Fibroblast of lung (primary cell): ENCODE measurements around the gene HBS1L. TPM values are rescaled to one million over a fixed set of nuclear protein-coding genes. Genes with fewer than 3 reads are reported as not detected.

ENCODE experiments used
- DNase-seq, 2 donors: peaks; one replicate each; pipeline versions ENCODE4 v3.0.0 to v3.0.0-alpha.2; 2010; ENCODE audit warnings: low read depth in 2 of 2
- H2AFZ ChIP-seq: 2 replicates; pipeline ENCODE4 v1.5.1; 2012; ENCODE audit warnings: low read length, control low read depth, inconsistent platforms
- H3K27ac ChIP-seq: 2 replicates; pipeline ENCODE4 v1.5.1; 2011; ENCODE audit warnings: low read length, control low read depth; ENCODE audit not compliant: insufficient read depth
- H3K27me3 ChIP-seq: 2 replicates; pipeline ENCODE4 v1.5.1; 2011; ENCODE audit warnings: mild to moderate bottlenecking, low read length; ENCODE audit not compliant: control insufficient read depth, insufficient read depth
- H3K36me3 ChIP-seq: 2 replicates; pipeline ENCODE4 v1.5.1; 2011; ENCODE audit warnings: low read length; ENCODE audit not compliant: control insufficient read depth, insufficient read depth
- H3K4me1 ChIP-seq: 2 replicates; pipeline ENCODE4 v1.5.1; 2011; ENCODE audit warnings: low read length; ENCODE audit not compliant: control insufficient read depth, insufficient read depth; ENCODE audit errors: extremely low read depth
- H3K4me2 ChIP-seq: 2 replicates; pipeline ENCODE4 v1.5.1; 2011; ENCODE audit warnings: low read length, control low read depth; ENCODE audit not compliant: insufficient read depth; ENCODE audit errors: extremely low read depth
- H3K4me3 ChIP-seq, 4 experiments: fragments of 200-600 bp in 1 of 4; sonication (generic) in 1 of 4; replicated peaks in 1 of 4; 2 replicates each; pipeline ENCODE4 v1.5.1; 2011 to 2016; ENCODE audit warnings: low read length in 4 of 4, low read depth in 3 of 4, mild to moderate bottlenecking in 3 of 4, control low read depth in 2 of 4, inconsistent platforms in 1 of 4, mixed read lengths in 1 of 4; ENCODE audit not compliant: insufficient read depth in 1 of 4; ENCODE audit errors: control extremely low read depth in 1 of 4
- H3K79me2 ChIP-seq: 2 replicates; pipeline ENCODE4 v1.5.1; 2012; ENCODE audit warnings: mild to moderate bottlenecking, low read length, inconsistent platforms; ENCODE audit not compliant: control insufficient read depth, insufficient read depth
- H3K9ac ChIP-seq: 2 replicates; pipeline ENCODE4 v1.5.1; 2011; ENCODE audit warnings: mild to moderate bottlenecking, low read length, control low read depth; ENCODE audit not compliant: insufficient read depth
- H3K9me3 ChIP-seq: 2 replicates; pipeline ENCODE4 v1.5.1; 2012; ENCODE audit warnings: low read depth, low read length; ENCODE audit not compliant: control insufficient read depth, insufficient read depth
- H4K20me1 ChIP-seq: 2 replicates; pipeline ENCODE4 v1.5.1; 2011; ENCODE audit warnings: low read length; ENCODE audit not compliant: control insufficient read depth, insufficient read depth; ENCODE audit errors: extremely low read depth
- EZH2 ChIP-seq: IDR thresholded peaks from 2 replicates; pipeline ENCODE4 v1.5.1; 2012; ENCODE audit warnings: low read length, control low read depth, mild to moderate bottlenecking; ENCODE audit errors: missing control alignments
- polyA plus RNA-seq, 2 donors: library from polyadenylated mRNA; depleted of rRNA in 1 of 2; stranded (reverse) in 1 of 2; unstranded in 1 of 2; fragments of >200 nt; gene quantifications; 2 replicates each; pipeline ENCODE4 v1.2.1, GENCODE V29; 2011 to 2012; ENCODE audit warnings: missing spikeins in 1 of 2
- total RNA-seq: library from RNA; depleted of rRNA; stranded (reverse); fragments of >200 nt; gene quantifications from 2 replicates; pipeline ENCODE4 v1.2.1, GENCODE V29; 2014
- TF ChIP-seq, protein P1 (sequence below), 2 donors: IDR thresholded peaks in 1 of 2; conservative IDR thresholded peaks in 1 of 2; 1 replicate in 1 of 2; 2 replicates in 1 of 2; pipeline ENCODE4 v1.5.1; 2011 to 2012; ENCODE audit warnings: low read length in 2 of 2, control low read depth in 1 of 2, inconsistent platforms in 1 of 2, low read depth in 1 of 2, mild to moderate bottlenecking in 1 of 2

Gene HBS1L
- total and polyA plus RNA-seq, 2 donors (not counting 1 experiment from before 2014, with no cell fraction given) = 106 to 118 TPM

DNA sequence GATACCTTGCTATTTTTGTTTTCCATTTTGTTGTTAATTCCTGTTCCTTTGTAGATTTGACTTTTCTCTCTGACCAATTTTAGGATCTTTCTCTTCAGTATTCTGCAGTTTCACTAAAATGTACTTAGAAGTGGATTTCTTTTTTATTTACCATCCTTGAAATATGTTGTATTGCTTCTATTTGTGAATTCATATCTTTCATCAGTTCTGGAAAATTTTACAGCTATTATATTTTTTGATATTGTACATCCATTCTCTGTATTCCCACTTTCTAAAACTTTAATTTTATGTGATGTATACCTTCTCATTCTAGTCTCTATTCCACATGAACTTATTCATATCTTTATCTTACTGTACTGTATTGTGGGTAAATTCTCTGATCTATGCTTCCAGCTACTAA lies 95.0 kb downstream of the HBS1L start:
- H3K9ac ChIP-seq = no peak overlapping the region
- H3K27ac ChIP-seq = no peak overlapping the region
- H3K4me1 ChIP-seq = no peaks in the 10 kb centered on the region
- H3K9me3 ChIP-seq = no peaks in the 10 kb centered on the region
- H3K4me3 ChIP-seq = no peak overlapping the region
- no peak for TF ChIP-seq EZH2
- TF ChIP-seq, protein P1, sequence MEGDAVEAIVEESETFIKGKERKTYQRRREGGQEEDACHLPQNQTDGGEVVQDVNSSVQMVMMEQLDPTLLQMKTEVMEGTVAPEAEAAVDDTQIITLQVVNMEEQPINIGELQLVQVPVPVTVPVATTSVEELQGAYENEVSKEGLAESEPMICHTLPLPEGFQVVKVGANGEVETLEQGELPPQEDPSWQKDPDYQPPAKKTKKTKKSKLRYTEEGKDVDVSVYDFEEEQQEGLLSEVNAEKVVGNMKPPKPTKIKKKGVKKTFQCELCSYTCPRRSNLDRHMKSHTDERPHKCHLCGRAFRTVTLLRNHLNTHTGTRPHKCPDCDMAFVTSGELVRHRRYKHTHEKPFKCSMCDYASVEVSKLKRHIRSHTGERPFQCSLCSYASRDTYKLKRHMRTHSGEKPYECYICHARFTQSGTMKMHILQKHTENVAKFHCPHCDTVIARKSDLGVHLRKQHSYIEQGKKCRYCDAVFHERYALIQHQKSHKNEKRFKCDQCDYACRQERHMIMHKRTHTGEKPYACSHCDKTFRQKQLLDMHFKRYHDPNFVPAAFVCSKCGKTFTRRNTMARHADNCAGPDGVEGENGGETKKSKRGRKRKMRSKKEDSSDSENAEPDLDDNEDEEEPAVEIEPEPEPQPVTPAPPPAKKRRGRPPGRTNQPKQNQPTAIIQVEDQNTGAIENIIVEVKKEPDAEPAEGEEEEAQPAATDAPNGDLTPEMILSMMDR (conservative IDR thresholded peaks at IDR 0.05 in 1 of 2, IDR thresholded peaks at IDR 0.05 in 1 of 2; ENCODE audit: low read depth in 1 of 2, low read length in 2 of 2) = no peak
- no peak overlapping the region for H3K4me2 ChIP-seq
- no peak for DNase-seq
- H3K79me2 ChIP-seq = no peaks in the 10 kb centered on the region
- H4K20me1 ChIP-seq = no peaks in the 10 kb centered on the region
- H3K36me3 ChIP-seq = no peaks in the 10 kb centered on the region
- H2AFZ ChIP-seq = no peak overlapping the region
- H3K27me3 ChIP-seq = no peaks in the 10 kb centered on the region

DNA sequence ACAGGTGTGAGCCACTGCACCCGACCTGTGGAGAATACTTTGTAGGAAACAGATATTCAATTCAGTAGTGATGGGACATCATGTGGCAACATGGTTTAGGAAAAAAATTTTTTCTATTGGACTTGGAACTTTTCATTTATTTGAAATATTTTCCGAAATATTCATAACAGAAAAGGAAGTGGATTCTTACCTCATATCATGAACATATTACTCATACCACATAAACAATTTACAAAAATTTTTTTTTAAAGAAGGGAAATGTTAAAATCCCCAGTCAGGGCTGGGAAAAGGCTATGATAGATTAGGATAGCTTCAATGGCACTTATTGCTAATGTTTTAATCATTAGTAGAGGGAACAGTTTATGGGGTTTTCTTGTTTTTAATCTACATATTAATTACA lies 97.9 kb downstream of the HBS1L start:
- H3K27ac ChIP-seq = no peak overlapping the region
- no peaks in the 10 kb centered on the region for H3K36me3 ChIP-seq
- H3K4me2 ChIP-seq = no peak overlapping the region
- TF ChIP-seq, protein P1 (conservative IDR thresholded peaks at IDR 0.05 in 1 of 2, IDR thresholded peaks at IDR 0.05 in 1 of 2; ENCODE audit: low read depth in 1 of 2, low read length in 2 of 2) = no peak
- TF ChIP-seq EZH2 = no peak
- DNase-seq = peak in 1 of 2 donors; percentile 13
- no peak overlapping the region for H3K9ac ChIP-seq
- H4K20me1 ChIP-seq = no peaks in the 10 kb centered on the region
- H3K9me3 ChIP-seq = no peaks in the 10 kb centered on the region
- no peaks in the 10 kb centered on the region for H3K27me3 ChIP-seq
- no peaks in the 10 kb centered on the region for H3K4me1 ChIP-seq
- no peak overlapping the region for H3K4me3 ChIP-seq
- no peaks in the 10 kb centered on the region for H3K79me2 ChIP-seq
- H2AFZ ChIP-seq = no peak overlapping the region

DNA sequence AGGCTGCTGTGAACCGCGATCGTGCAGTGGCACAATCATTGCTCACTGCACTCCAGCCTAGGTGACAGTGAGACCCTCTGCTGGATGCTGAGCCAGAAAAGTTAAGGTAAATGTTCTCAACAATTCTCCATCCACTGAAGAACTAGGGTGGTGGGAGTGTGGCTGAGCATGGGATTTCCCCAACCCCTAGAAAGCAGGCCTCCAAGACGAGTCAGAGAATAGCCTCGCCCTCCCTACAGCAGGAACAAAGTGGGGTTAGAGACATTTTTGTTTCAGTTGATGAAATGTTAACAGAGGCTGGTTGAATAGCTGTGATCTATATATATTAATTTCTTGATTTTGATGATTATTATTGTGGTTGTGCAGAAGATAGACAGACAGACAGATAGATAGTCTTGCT lies 98.6 kb downstream of the HBS1L start:
- Histone ChIP-seq H3K9ac (no peak overlapping the region), H2AFZ (no peak overlapping the region), H3K4me1 (no peaks in the 10 kb centered on the region), H4K20me1 (no peaks in the 10 kb centered on the region), H3K27me3 (no peaks in the 10 kb centered on the region), H3K79me2 (no peaks in the 10 kb centered on the region), H3K4me2 (no peak overlapping the region), H3K36me3 (no peaks in the 10 kb centered on the region), H3K27ac (no peak overlapping the region), H3K4me3 (no peak overlapping the region), H3K9me3 (no peaks in the 10 kb centered on the region)
- DNase-seq = no peak
- TF ChIP-seq, protein P1 (conservative IDR thresholded peaks at IDR 0.05 in 1 of 2, IDR thresholded peaks at IDR 0.05 in 1 of 2; ENCODE audit: low read depth in 1 of 2, low read length in 2 of 2) = no peak
